SK-N-SH (cell line): ENCODE measurements around the gene WNT9B.

Experiments
- CTCF ChIP-seq: fragments of 200-600 bp; sonication (generic); IDR thresholded peaks from 2 replicates; pipeline ENCODE4 v1.6.1; 2017; ENCODE audit warnings: antibody characterized with exemption, mild to moderate bottlenecking, moderate library complexity
- ELF1 ChIP-seq: IDR thresholded peaks from 2 replicates; pipeline ENCODE4 v1.4.0; 2012
- EP300 ChIP-seq, 2 experiments: IDR thresholded peaks; 2 replicates each; pipeline versions ENCODE4 v1.4.0 to v1.6.1; 2012; ENCODE audit warnings: borderline replicate concordance in 1 of 2, low read depth in 1 of 2, low read length in 1 of 2
- EZH2phosphoT487 ChIP-seq: fragments of 200-600 bp; sonication (generic); IDR thresholded peaks from 2 replicates; pipeline ENCODE4 v1.6.1; 2017; ENCODE audit warnings: low read depth, mixed run types, mild to moderate bottlenecking, antibody characterized with exemption, moderate library complexity, borderline replicate concordance
- FOSL2 ChIP-seq: IDR thresholded peaks from 2 replicates; pipeline ENCODE4 v1.4.0; 2012; ENCODE audit warnings: low read depth, mild to moderate bottlenecking, moderate library complexity, borderline replicate concordance
- FOXM1 ChIP-seq: IDR thresholded peaks from 2 replicates; pipeline ENCODE4 v1.4.0; 2012; ENCODE audit warnings: low read depth, mild to moderate bottlenecking
- GABPA ChIP-seq: IDR thresholded peaks from 2 replicates; pipeline ENCODE4 v1.4.0; 2012; ENCODE audit warnings: low read depth, mild to moderate bottlenecking
- MXI1 ChIP-seq: IDR thresholded peaks from 2 replicates; pipeline ENCODE4 v1.6.1; 2012; ENCODE audit warnings: mild to moderate bottlenecking, low read depth, low read length, improper control_type of control experiment
- NFIC ChIP-seq: IDR thresholded peaks from 2 replicates; pipeline ENCODE4 v1.4.0; 2012; ENCODE audit warnings: borderline replicate concordance
- PBX3 ChIP-seq: IDR thresholded peaks from 2 replicates; pipeline ENCODE4; 2012
- POLR2AphosphoS5 ChIP-seq: IDR thresholded peaks from 2 replicates; pipeline ENCODE4 v1.6.1; 2012; ENCODE audit warnings: low read depth, low read length
- REST ChIP-seq: IDR thresholded peaks from 2 replicates; pipeline ENCODE4 v1.6.1; 2012; ENCODE audit warnings: mild to moderate bottlenecking, low read depth, low read length, moderate library complexity
- USF2 ChIP-seq: fragments of 150-350 bp; IDR thresholded peaks from 2 replicates; pipeline ENCODE4 v1.6.1; 2017; ENCODE audit warnings: antibody characterized with exemption, low read length, low read depth, borderline replicate concordance
- ZBTB33 ChIP-seq: IDR thresholded peaks from 2 replicates; pipeline ENCODE4 v1.4.0; 2012; ENCODE audit warnings: low read depth, borderline replicate concordance

- no peak for TF ChIP-seq USF2
- TF ChIP-seq REST = no peak
- no peak for TF ChIP-seq MXI1
- no peak for TF ChIP-seq POLR2AphosphoS5
- TF ChIP-seq PBX3 = no peak
- no peak for TF ChIP-seq CTCF
- TF ChIP-seq NFIC = no peak
- no peak for TF ChIP-seq ELF1
- no peak for TF ChIP-seq EP300 (IDR thresholded peaks at IDR 0.05; ENCODE audit: borderline replicate concordance in 1 of 2, low read depth in 1 of 2, low read length in 1 of 2)
- no peak for TF ChIP-seq GABPA
- no peak for TF ChIP-seq EZH2phosphoT487
- TF ChIP-seq ZBTB33 = no peak
- no peak for TF ChIP-seq FOXM1
- no peak for TF ChIP-seq FOSL2
Measured at GRCh38 chr17:46839211-46839610, 12.2 kb upstream of the WNT9B start.
